Testis (tissue), 3 donors: Measurements from ENCODE around the gene RET. TPM values are rescaled to one million over a fixed set of nuclear protein-coding genes. Genes with fewer than 3 reads are reported as not detected.

Experiments used
- DNase-seq: peaks from one replicate; pipeline ENCODE4 v3.0.0-alpha.2; 2019
- H3K27ac ChIP-seq, 2 donors: fragments of 200-600 bp; sonication (generic); one replicate each; pipeline ENCODE4 v1.5.1; 2019
- H3K27me3 ChIP-seq: fragments of 200-600 bp; sonication (generic); one replicate; pipeline ENCODE4 v1.5.1; 2019
- H3K36me3 ChIP-seq: fragments of 200-600 bp; sonication (generic); one replicate; pipeline ENCODE4 v1.5.1; 2017; ENCODE audit warnings: low read depth; ENCODE audit errors: missing control alignments
- H3K4me1 ChIP-seq: fragments of 200-600 bp; sonication (generic); one replicate; pipeline ENCODE4 v1.5.1; 2019
- H3K4me3 ChIP-seq, 2 donors: fragments of 200-600 bp; sonication (generic); one replicate each; pipeline ENCODE4 v1.5.1; 2017 to 2019
- H3K9me3 ChIP-seq: fragments of 200-600 bp; sonication (generic); one replicate; pipeline ENCODE4 v1.5.1; 2017
- CTCF ChIP-seq, 3 experiments: fragments of 450-650 bp in 2 of 3; fragments of 200-600 bp in 1 of 3; sonication (generic) in 1 of 3; IDR thresholded peaks; one replicate each; pipeline ENCODE4 v1.5.1; 2016 to 2019; ENCODE audit warnings: antibody characterized with exemption in 3 of 3, mild to moderate bottlenecking in 2 of 3, moderate library complexity in 1 of 3
- POLR2A ChIP-seq: fragments of 450-650 bp; IDR thresholded peaks from one replicate; pipeline ENCODE4 v1.6.1; 2017; ENCODE audit warnings: antibody characterized with exemption, mild to moderate bottlenecking, moderate library complexity
- WGBS, 2 donors: methylation state at CpG; one replicate each; pipeline ENCODE4 v1.1.5; 2018; 5-methylcytosine and 5-hydroxymethylcytosine counted together
- intact Hi-C: fragments of 100-400 bp; cut with DNase I; formaldehyde crosslinking; loops from one replicate; pipeline ENCODE4 v1.15.1; 2023; ENCODE audit warnings: low total_unique reads
- polyA plus RNA-seq: library from polyadenylated mRNA; stranded (reverse); fragments of 350-450 nt; fragmentation: Illumina TruSeq; extraction: RNeasy Lipid Tissue Mini Kit (QIAGEN cat#74804); gene quantifications from one replicate; pipeline ENCODE4 v1.2.3, GENCODE V29; 2014; ENCODE audit warnings: low read depth, low replicate concordance; ENCODE audit not compliant: insufficient read depth
- total RNA-seq, 2 donors: library from RNA; depleted of rRNA; stranded (reverse); fragments of >200 nt; gene quantifications; one replicate each; pipeline ENCODE4 v1.2.3, GENCODE V29; 2016

Gene RET
- total and polyA plus RNA-seq, 3 donors from 2014 or later: 5.1 to 9.5 (median 7.3) TPM

- intact Hi-C loops: no loop called here
- no peak overlapping the region for H3K4me3 ChIP-seq
- H3K9me3 ChIP-seq: no peaks in the 10 kb centered on the region
- no peaks in the 10 kb centered on the region for H3K27me3 ChIP-seq
- H3K27ac ChIP-seq: no peak overlapping the region
- H3K36me3 ChIP-seq: no peaks in the 10 kb centered on the region
- WGBS, 2 donors: 87 to 92% methylated on average over 4 to 6 of the region's 6 CpGs
- no peak for TF ChIP-seq POLR2A
- no peak for TF ChIP-seq CTCF (IDR thresholded peaks at IDR 0.05)
- DNase-seq: no peak
- H3K4me1 ChIP-seq: peaks cover 7% of the 10 kb centered on the region
These were observed 55.0 kb downstream of the RET start for GRCh38 chr10:43131906-43132305.

- no peak for DNase-seq
- no peak for TF ChIP-seq POLR2A
- no peak for TF ChIP-seq CTCF (IDR thresholded peaks at IDR 0.05)
- H3K4me1 ChIP-seq: peaks cover 10% of the 10 kb centered on the region
- no peaks in the 10 kb centered on the region for H3K9me3 ChIP-seq
- intact Hi-C loops: no loop called here
- WGBS, 2 donors: 79 to 88% methylated on average over 3 of the region's 3 CpGs
- no peak overlapping the region for H3K27ac ChIP-seq
- no peak overlapping the region for H3K4me3 ChIP-seq
- H3K36me3 ChIP-seq: no peaks in the 10 kb centered on the region
- no peaks in the 10 kb centered on the region for H3K27me3 ChIP-seq
These were observed 56.3 kb downstream of the RET start for GRCh38 chr10:43132867-43133787.

- no peaks in the 10 kb centered on the region for H3K9me3 ChIP-seq
- no peak overlapping the region for H3K27ac ChIP-seq
- H3K27me3 ChIP-seq: no peaks in the 10 kb centered on the region
- no peaks in the 10 kb centered on the region for H3K36me3 ChIP-seq
- DNase-seq: no peak
- intact Hi-C loops: no loop called here
- no peak for TF ChIP-seq CTCF (IDR thresholded peaks at IDR 0.05)
- TF ChIP-seq POLR2A: no peak
- WGBS, 2 donors: 87 to 89% methylated on average over 5 of the region's 5 CpGs
- H3K4me3 ChIP-seq: no peak overlapping the region
- H3K4me1 ChIP-seq: peaks cover 10% of the 10 kb centered on the region
These were observed 57.4 kb downstream of the RET start for GRCh38 chr10:43134126-43134905.

- DNase-seq: no peak
- intact Hi-C loops: no loop called here
These were observed 58.2 kb downstream of the RET start for GRCh38 chr10:43135064-43135463.

More at GRCh38 chr10:43135064-43135463, 58.2 kb downstream of the RET start:
- Histone ChIP-seq H3K9me3 (no peaks in the 10 kb centered on the region), H3K36me3 (no peaks in the 10 kb centered on the region), H3K27ac (no peak overlapping the region), H3K4me3 (no peak overlapping the region), H3K27me3 (no peaks in the 10 kb centered on the region), H3K4me1 (peaks cover 10% of the 10 kb centered on the region)
- TF ChIP-seq POLR2A (no peak), CTCF (IDR thresholded peaks at IDR 0.05) (no peak)
- 88 to 98% methylated on average over 5 of the region's 5 CpGs for WGBS, 2 donors
